Measurements from ENCODE around the gene SUGCT.

SUGCT gene

DNA sequence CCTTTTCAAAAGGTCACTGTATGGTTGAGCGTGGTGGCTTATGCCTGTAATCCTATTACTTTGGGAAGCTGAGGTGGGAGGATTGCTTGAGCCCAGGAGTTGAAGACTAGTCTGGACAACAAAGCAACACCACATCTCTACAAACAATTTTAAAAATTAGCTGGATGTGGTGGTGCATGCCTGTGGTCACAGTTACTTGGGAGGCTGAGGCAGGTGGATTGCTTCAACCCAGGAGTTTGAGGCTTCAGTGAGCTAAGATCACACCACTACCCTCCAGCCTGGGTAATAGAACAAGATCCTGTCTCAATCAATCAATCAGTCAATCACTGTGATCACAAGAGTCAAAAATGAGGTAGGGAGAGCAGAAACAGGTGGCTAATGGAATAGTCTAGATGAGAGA, 97.0 kb downstream of the SUGCT start:
- H3K9ac ChIP-seq: no peak overlapping the region
- no peak overlapping the region for H3K27ac ChIP-seq
- no peaks in the 10 kb centered on the region for H3K79me2 ChIP-seq
- H3K4me1 ChIP-seq: no peaks in the 10 kb centered on the region
- H3K4me3 ChIP-seq (ENCODE audit: low read depth, low read length): no peak overlapping the region
- H3K9me3 ChIP-seq (ENCODE audit: control insufficient read depth, low read length): no peaks in the 10 kb centered on the region
- H3K4me2 ChIP-seq (ENCODE audit: low read length): no peak overlapping the region
- H3K27me3 ChIP-seq (ENCODE audit: control insufficient read depth, insufficient read depth, low read length): no peaks in the 10 kb centered on the region
- no peak overlapping the region for H2AFZ ChIP-seq
- TF ChIP-seq, protein P1, sequence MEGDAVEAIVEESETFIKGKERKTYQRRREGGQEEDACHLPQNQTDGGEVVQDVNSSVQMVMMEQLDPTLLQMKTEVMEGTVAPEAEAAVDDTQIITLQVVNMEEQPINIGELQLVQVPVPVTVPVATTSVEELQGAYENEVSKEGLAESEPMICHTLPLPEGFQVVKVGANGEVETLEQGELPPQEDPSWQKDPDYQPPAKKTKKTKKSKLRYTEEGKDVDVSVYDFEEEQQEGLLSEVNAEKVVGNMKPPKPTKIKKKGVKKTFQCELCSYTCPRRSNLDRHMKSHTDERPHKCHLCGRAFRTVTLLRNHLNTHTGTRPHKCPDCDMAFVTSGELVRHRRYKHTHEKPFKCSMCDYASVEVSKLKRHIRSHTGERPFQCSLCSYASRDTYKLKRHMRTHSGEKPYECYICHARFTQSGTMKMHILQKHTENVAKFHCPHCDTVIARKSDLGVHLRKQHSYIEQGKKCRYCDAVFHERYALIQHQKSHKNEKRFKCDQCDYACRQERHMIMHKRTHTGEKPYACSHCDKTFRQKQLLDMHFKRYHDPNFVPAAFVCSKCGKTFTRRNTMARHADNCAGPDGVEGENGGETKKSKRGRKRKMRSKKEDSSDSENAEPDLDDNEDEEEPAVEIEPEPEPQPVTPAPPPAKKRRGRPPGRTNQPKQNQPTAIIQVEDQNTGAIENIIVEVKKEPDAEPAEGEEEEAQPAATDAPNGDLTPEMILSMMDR (IDR thresholded peaks at IDR 0.05): no peak
- no peaks in the 10 kb centered on the region for H3K36me3 ChIP-seq (ENCODE audit: control insufficient read depth, insufficient read depth, low read length)

DNA sequence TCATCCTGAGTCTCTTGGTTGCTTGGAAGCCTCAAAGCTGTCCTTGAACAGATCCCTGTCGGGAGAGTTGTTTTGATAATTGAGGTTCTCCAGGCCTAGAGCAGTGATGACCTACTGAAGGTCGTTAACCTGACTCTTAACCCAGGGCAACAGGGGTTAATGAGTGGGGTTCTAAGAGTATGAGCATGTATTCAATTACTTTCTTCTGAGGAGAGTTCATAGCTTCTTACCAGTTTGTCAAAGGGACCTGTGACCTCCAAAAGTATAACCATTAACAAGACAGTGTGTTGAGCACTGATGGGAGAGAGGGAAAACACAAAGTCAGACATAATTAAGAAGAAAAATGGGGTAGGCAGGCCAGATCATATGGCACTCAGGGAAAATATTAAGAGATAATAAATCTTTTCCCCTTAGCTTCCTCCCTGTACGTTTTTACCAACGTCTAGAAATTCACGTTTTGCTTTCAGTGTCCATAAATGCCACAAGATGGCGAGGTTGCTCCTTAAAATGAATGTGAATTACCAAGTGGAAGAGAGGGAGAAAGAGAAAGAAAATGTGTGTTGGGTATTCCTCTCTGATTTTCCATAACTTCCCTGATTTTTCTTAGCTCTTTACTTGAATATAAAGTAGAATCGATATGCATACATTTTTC, 97.6 kb downstream of the SUGCT start:
- no peak overlapping the region for H3K4me2 ChIP-seq (ENCODE audit: low read length)
- no peak overlapping the region for H3K4me3 ChIP-seq (ENCODE audit: low read depth, low read length)
- no peaks in the 10 kb centered on the region for H3K9me3 ChIP-seq (ENCODE audit: control insufficient read depth, low read length)
- no peaks in the 10 kb centered on the region for H3K4me1 ChIP-seq
- no peaks in the 10 kb centered on the region for H3K27me3 ChIP-seq (ENCODE audit: control insufficient read depth, insufficient read depth, low read length)
- no peaks in the 10 kb centered on the region for H3K36me3 ChIP-seq (ENCODE audit: control insufficient read depth, insufficient read depth, low read length)
- TF ChIP-seq, protein P1 (IDR thresholded peaks at IDR 0.05): no peak
- H3K79me2 ChIP-seq: no peaks in the 10 kb centered on the region
- no peak overlapping the region for H3K9ac ChIP-seq
- no peak overlapping the region for H3K27ac ChIP-seq
- H2AFZ ChIP-seq: peak overlapping the region; percentile 53

GRCh38 chr7:40234046-40234445, 99.2 kb downstream of the SUGCT start:
- Histone ChIP-seq H3K27me3 (ENCODE audit: control insufficient read depth, insufficient read depth, low read length) (no peaks in the 10 kb centered on the region), H3K4me1 (no peaks in the 10 kb centered on the region), H3K36me3 (ENCODE audit: control insufficient read depth, insufficient read depth, low read length) (no peaks in the 10 kb centered on the region), H3K4me2 (ENCODE audit: low read length) (no peak overlapping the region), H3K79me2 (no peaks in the 10 kb centered on the region), H3K4me3 (ENCODE audit: low read depth, low read length) (no peak overlapping the region), H3K27ac (no peak overlapping the region), H3K9ac (no peak overlapping the region), H3K9me3 (ENCODE audit: control insufficient read depth, low read length) (no peaks in the 10 kb centered on the region), H2AFZ (no peak overlapping the region)
- TF ChIP-seq, protein P1 (IDR thresholded peaks at IDR 0.05): no peak

DNA sequence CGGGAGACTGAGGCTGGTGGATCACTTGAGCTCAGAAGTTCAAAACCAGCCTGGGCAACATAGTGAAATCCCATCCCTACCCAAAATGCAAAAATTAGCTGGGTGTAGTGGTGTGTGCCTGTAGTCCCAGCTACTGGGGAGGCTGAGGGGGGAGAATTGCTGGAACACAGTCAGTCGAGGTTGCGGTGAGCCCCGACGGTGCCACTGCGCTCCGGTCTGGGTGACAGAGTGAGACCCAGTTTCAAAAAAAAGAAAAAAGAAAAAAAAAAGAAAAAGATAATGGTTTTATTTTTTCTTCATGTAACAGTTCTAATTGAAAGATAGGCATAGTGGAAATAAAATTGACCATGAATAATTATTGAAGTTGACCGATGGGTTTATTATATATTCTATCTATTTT, 99.9 kb downstream of the SUGCT start:
- Histone ChIP-seq H3K36me3 (ENCODE audit: control insufficient read depth, insufficient read depth, low read length) (no peaks in the 10 kb centered on the region), H3K27ac (no peak overlapping the region)
- TF ChIP-seq, protein P1 (IDR thresholded peaks at IDR 0.05): no peak

GRCh38 chr7:40237731-40238130, 102.9 kb downstream of the SUGCT start:
- H3K4me2 ChIP-seq (ENCODE audit: low read length): no peak overlapping the region
- H2AFZ ChIP-seq: no peak overlapping the region
- H3K4me3 ChIP-seq (ENCODE audit: low read depth, low read length): no peak overlapping the region
- TF ChIP-seq, protein P1 (IDR thresholded peaks at IDR 0.05): no peak
- H3K27ac ChIP-seq: no peak overlapping the region
- no peaks in the 10 kb centered on the region for H3K4me1 ChIP-seq
- H3K36me3 ChIP-seq (ENCODE audit: control insufficient read depth, insufficient read depth, low read length): no peaks in the 10 kb centered on the region
- no peak overlapping the region for H3K9ac ChIP-seq
- no peaks in the 10 kb centered on the region for H3K9me3 ChIP-seq (ENCODE audit: control insufficient read depth, low read length)
- no peaks in the 10 kb centered on the region for H3K79me2 ChIP-seq
- no peaks in the 10 kb centered on the region for H3K27me3 ChIP-seq (ENCODE audit: control insufficient read depth, insufficient read depth, low read length)

More for the DNA sequence above, 99.9 kb downstream of the SUGCT start:
- Histone ChIP-seq H3K4me2 (ENCODE audit: low read length) (no peak overlapping the region), H2AFZ (no peak overlapping the region), H3K27me3 (ENCODE audit: control insufficient read depth, insufficient read depth, low read length) (no peaks in the 10 kb centered on the region), H3K4me1 (no peaks in the 10 kb centered on the region), H3K4me3 (ENCODE audit: low read depth, low read length) (no peak overlapping the region), H3K9me3 (ENCODE audit: control insufficient read depth, low read length) (no peaks in the 10 kb centered on the region), H3K9ac (no peak overlapping the region), H3K79me2 (no peaks in the 10 kb centered on the region)

All from parathyroid adenoma (tissue), 2 donors.